ENCODE results near the gene EDN1.

DNA sequence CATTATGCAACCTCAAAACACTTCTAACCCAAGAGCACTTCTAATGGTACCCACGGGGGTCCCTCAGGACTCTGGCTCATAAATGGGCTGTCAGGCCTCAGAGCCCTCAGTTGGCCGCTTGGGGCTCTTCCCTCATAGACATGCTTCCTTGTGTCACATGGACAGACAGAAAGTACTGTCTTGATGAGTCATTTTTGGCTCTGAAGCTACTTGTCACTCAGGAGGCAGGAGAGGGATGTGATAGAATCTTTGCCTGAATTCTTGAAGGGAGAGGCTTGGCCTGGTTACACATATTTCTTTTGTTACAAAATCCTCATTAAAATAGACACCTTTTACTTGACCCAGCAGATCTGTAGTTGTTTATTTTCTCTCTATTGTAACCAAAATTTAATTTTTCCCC lies 15.1 kb upstream of the EDN1 start:
- TF ChIP-seq, protein P1, sequence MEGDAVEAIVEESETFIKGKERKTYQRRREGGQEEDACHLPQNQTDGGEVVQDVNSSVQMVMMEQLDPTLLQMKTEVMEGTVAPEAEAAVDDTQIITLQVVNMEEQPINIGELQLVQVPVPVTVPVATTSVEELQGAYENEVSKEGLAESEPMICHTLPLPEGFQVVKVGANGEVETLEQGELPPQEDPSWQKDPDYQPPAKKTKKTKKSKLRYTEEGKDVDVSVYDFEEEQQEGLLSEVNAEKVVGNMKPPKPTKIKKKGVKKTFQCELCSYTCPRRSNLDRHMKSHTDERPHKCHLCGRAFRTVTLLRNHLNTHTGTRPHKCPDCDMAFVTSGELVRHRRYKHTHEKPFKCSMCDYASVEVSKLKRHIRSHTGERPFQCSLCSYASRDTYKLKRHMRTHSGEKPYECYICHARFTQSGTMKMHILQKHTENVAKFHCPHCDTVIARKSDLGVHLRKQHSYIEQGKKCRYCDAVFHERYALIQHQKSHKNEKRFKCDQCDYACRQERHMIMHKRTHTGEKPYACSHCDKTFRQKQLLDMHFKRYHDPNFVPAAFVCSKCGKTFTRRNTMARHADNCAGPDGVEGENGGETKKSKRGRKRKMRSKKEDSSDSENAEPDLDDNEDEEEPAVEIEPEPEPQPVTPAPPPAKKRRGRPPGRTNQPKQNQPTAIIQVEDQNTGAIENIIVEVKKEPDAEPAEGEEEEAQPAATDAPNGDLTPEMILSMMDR (conservative IDR thresholded peaks at IDR 0.05; ENCODE audit: low read depth, low read length): no peak
- TF ChIP-seq FOS (IDR thresholded peaks at IDR 0.05; ENCODE audit: low read depth, low read length) (no peak), POLR2A (IDR thresholded peaks at IDR 0.05; ENCODE audit: low read depth, low read length) (no peak), NFE2L2 (IDR thresholded peaks at IDR 0.05; ENCODE audit: low read depth, low read length) (no peak), CEBPB (IDR thresholded peaks at IDR 0.05; ENCODE audit: low read depth, low read length) (no peak), MXI1 (IDR thresholded peaks at IDR 0.05; ENCODE audit: borderline replicate concordance, low read depth, low read length) (no peak)
- TF ChIP-seq, protein P2, sequence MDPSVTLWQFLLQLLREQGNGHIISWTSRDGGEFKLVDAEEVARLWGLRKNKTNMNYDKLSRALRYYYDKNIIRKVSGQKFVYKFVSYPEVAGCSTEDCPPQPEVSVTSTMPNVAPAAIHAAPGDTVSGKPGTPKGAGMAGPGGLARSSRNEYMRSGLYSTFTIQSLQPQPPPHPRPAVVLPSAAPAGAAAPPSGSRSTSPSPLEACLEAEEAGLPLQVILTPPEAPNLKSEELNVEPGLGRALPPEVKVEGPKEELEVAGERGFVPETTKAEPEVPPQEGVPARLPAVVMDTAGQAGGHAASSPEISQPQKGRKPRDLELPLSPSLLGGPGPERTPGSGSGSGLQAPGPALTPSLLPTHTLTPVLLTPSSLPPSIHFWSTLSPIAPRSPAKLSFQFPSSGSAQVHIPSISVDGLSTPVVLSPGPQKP (IDR thresholded peaks at IDR 0.05; ENCODE audit: borderline replicate concordance, low read depth, low read length): no peak

All from IMR-90 (cell line).